ENCODE results near the gene ITIH3. TPM values are rescaled to one million over a fixed set of nuclear protein-coding genes. Genes with fewer than 3 reads are reported as not detected.
A peak's percentile ranks its signal among the peaks of the same experiment; 100 is the strongest.

The ITIH3 gene
- total RNA-seq, 1 donor from 2014 or later = 22.0 TPM

DNA sequence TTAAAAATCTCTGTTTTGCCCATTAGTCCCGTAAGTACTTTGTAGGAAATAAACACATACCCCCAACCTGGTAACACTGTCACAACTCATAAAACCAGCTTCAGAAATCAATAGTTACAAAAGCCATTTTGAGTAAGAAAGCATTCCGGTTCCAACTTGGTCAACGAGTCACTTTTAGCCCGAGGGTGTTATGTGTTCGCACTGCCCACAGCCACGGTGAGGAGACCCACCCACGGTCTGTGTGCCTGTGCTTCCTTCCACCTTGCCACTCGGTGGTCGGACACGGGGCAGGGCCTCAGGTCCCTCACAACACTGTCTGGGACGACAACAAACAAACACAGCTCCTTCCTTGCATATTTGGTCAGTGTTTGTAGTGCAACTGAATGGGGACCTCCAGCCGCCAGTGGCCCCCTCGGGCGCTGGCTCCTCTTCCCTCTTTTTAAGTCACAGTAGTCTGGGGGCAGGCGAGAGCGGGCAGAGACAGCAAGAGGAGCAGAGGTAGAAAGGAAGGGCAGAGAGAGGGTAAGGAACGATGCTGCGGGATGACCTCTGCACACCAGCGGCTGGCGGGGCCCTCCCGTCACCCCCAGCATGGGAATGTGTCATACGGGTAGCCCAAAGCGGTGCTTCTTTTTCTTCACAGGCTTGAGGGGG, 45.4 kb downstream of the ITIH3 start:
- ATAC-seq (no peak), DNase-seq (ENCODE audit: low spot score) (no peak)
- intact Hi-C loops (cut with DNase I) = no loop called here

DNA sequence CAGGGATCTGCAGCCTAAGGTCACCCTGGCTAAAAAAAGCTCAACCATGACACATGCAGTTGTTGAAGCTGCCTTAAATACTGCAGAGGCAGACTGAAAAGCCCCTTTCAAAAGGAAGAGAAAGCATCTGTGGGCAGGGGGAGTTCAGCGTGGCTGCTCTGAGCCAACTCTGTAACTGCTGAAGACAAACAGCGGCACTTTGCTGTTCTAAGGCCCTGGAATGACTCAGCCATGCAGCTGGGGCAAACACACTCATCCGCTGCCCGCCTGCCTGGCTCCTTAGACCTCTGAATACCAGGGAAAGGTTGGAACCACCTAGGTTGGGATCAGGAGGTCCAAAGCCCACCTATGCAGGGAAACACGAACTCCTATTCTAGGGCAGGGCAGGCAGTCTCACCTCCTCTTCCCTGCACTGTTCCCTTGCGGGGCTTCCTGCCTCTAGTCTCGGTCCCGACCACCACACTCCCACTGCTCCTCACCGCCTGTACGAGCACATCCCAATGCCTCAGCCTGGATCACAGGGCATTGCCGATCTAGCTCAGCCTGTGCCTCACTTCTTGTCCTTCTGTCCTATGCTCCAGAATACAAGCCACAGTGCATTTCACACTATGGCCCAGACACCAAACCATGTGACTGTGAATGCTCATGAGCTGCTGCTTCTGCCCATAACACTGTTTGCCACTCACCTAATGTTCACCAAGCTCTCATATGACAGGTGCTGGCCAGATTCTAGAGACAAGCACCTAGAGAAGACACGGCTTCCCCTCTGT, 46.8 kb downstream of the ITIH3 start:
- ATAC-seq (no peak), DNase-seq (ENCODE audit: low spot score) (no peak)
- intact Hi-C loops (cut with DNase I) = no loop called here

DNA sequence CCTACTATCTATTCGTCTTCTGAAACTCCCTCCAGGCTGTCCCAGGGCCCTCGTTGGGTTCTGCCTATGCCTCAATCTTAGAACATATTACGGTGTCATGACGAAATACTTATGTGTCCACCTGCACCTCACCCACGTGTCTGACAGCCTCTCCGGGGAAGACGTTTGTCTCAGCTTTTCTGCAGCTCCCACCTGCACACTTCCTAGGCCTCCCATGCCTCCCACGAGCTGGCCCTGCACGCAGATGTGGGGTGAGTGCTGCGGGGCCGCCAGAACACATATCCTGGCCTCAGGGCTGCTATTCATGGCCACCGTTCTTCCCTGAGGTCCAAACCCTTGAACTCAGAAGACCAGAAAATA, 47.4 kb downstream of the ITIH3 start:
- no peak for DNase-seq (ENCODE audit: low spot score)
- ATAC-seq = no peak
- intact Hi-C loops (cut with DNase I) = no loop called here

DNA sequence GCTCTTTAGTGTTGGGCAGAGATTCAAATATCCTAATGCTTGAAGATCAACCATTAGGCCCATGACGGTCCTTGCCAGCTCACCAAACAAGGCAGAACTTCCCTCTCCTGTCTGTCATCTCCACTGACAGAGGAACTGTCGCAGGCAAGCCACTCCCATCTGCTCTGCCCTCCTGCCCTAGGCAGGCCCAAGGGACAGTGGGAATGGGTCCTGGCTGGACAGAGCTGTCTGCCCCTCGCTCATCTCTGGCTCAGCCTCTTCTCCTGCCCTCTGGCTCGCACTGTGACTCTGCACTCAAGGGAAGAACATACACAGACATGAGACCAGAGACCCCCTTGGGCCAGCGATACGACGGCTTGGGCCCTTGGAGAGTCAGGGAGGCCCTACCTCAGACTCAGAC, 47.8 kb downstream of the ITIH3 start:
- intact Hi-C loops (cut with DNase I) = no loop called here
- no peak for ATAC-seq
- DNase-seq (ENCODE audit: low spot score) = no peak

DNA sequence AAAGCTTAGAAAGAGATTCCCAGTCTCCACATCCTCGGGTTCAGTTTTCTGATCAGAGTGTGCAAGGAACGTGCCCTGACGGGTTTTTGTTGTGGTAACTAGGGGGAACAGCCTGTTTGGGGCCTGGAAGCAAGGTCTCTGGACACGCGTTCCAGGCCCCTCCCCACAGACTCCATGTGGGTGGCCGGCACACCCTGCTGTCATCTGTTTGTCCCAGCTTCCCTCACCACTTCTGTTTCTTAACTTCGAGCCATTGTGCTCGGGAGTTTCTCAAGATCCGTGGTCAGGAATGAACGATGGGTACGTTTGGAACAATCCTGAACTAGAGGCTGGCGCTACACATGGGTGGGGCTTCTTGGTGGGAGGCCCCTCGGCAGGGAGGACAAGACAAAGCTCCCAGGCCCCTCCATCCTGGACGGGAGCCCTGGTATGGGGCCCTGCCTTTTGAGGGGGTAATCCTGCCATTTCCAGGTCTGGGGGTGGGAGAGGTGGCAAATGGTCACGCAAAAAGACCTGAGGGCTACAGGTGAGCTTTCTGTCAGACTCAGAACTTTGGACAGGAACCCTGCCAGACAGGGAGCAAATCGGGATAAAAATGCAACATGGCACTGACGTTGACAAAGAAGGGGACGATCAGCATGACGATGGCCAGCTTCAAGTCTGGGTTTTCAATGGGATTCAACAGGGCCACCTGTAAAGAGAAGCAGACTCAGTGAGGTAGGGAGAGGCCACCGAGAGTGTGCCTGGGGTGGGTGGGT, 48.7 kb downstream of the ITIH3 start:
- ATAC-seq (peak; percentile 26), DNase-seq (ENCODE audit: low spot score) (no peak)
- intact Hi-C loops (cut with DNase I) = no loop called here

DNA sequence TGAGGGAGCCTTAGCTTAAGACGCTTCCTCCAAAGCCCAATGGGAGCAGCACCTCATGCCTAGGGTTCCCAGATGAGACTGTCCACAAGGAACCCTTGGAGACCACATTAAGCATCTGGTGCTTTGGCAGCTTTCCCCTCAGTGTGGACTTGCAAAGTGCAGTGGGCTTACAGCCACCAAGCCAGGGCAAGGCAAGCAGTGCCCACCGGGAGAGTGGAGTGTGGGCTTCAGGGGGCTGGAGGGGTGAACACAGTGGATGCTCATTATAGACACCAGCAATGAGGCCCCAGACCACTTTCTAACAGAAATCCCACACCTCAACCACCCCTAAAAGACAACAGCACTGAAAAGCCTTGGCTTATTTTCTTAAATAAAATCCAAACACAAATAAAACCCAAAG, 49.3 kb downstream of the ITIH3 start:
- ATAC-seq (no peak), DNase-seq (ENCODE audit: low spot score) (no peak)
- intact Hi-C loops (cut with DNase I) = no loop called here

DNA sequence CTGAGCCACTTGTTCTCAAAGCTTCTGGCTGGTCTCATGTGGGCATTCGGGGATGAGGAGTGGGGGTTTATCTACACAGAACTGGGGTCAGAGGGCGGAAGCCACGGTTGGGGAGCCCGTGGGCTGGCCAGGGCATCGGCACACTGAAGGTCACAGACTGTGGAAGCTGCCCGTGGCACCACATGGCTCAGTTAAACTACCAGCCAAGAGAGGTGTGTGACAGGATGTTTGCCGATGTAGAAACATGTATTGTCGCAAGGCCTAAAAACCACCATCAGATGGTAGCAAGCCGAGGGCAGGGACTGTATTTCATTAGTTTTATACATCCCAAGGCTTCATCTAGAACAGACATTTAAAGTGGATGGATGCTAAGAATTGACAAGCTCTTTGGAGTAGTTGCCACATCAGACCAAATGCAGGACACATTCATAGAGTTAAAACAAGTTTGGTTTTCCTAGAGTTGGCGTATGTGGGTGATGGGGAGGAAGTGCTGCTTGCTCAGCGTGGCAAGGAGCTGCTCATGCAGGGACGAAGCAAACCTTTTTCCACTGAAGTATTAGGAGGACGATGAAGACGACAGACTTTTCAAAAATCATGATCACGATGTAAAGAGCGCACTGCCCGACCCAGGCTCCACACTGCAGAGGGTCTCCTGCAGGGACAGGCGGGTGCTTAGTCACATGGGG, 49.8 kb downstream of the ITIH3 start:
- intact Hi-C loops (cut with DNase I) = no loop called here
- ATAC-seq = no peak
- DNase-seq (ENCODE audit: low spot score) = no peak

DNA sequence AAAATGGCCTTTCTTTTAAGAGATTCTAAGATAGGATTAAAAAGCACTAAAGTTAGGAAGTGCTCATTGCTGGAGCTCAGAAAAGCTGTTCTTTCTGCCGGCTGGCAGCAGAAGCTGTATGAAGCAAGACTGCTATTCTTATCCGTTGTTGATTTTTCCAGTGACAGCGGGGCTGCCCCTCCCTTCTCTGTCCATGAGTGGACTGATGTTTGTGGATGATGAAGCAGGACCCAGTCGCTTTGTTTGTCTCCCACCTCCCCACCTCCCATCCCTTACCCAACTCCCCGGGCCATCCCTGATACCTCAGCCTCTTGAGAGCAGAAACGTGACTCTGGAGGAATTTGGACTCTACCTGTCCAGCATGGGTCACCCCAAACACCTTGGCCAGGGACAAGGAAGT, 50.6 kb downstream of the ITIH3 start:
- intact Hi-C loops (cut with DNase I) = no loop called here
- DNase-seq (ENCODE audit: low spot score) (peak; percentile 71), ATAC-seq (peak; percentile 86)

DNA sequence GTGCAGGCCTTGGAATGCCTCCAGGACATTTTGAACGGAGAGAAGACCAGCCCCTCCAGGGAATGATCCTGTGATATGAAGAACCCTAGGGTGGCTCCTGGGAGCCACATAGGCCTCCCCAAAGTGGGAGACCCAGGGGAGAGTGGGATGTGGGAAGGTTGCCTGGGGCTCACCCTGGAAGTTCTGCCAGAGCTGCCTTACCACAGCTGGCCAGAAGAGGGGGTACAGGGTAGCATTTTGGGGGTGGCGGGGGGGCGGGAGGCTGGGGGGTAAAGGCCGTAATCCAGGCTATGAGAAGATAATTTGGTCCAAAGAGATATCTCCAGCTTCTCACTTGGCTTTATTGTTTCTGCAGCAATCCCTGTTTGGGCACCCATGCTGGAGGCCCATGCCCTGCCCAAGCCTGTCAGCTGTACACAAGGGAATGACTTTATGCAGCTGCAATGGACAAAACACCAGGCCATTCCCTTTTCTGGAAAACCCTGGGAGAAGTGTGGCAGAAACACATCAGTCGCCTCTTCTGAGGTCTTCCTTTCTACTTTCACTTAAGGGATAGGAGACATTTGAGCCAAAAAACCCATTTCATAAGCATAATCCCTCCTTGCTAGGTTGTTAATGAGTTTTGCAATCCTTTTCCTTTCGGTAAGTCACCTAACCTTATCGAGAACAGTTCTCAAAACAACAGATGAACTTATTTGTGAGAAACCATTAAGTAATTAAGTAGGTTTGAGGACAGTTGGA, 51.3 kb downstream of the ITIH3 start:
- ATAC-seq (peak; percentile 5), DNase-seq (ENCODE audit: low spot score) (no peak)
- intact Hi-C loops (cut with DNase I) = no loop called here

DNA sequence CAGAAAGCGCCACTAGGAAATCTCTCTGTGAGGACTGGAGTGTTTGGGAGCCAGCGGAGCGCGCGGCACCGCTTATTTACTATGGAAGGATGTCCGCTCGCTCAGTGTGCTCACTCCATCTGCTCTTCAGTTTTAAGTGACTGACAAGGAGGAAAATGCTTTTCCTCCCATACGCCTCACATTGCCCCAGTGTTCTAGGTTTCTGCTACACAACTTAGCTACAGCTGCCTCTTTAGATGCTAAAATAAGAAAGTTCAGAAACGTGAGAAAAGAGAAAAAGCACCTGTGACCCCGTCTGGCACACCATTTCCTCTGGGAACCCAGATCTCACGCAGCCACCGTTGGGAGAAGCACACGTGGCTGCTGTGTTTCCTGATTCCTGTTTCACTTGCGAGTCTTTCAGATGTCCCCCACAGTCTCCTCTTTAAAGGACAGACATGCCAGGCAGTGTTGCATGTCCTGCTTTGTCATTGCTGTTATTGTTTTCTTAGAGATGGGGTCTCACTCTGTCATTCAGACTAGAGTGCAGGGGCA, 51.9 kb downstream of the ITIH3 start:
- intact Hi-C loops (cut with DNase I) = no loop called here
- ATAC-seq = no peak
- DNase-seq (ENCODE audit: low spot score) = no peak

DNA sequence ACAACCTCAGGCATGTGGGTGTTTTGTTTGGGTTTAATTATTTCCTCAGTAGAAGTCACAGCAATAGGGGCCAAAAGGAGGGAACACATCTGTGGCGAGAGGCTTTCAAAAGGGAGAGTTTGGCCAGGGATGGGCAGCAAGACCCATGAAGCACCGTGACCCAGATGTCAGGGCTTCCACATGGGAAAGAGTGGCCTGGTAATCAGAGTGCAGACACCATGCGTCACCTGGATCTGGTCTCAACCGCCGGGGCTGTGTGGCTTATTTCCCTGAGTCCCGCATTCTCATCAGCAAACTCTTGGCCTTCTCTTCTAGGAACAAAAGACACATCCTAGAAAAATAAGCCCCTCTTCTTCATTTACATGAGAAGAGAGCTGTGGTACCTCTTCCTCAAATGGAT, 52.6 kb downstream of the ITIH3 start:
- intact Hi-C loops (cut with DNase I) = no loop called here
- ATAC-seq (no peak), DNase-seq (ENCODE audit: low spot score) (no peak)

DNA sequence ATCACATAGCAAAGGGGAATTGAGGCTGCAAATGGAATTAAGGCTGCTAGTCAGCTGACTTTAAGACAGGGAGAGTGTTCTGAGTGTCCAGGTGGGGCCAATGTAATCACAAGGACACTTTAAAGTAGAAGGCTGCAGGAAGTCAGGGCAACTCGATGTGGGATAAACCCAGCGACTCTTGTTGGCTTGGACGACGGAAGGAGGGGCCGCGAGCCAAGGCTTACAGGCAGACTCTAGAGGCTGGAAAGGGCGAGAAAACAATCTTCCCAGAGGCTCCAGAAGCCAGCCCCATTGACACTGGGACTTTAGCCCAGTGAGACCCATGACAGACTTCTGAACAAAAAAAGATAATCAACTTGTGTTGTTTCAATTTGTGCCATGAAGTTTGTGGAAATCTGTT, 53.1 kb downstream of the ITIH3 start:
- DNase-seq (ENCODE audit: low spot score) (no peak), ATAC-seq (no peak)
- intact Hi-C loops (cut with DNase I) = no loop called here

DNA sequence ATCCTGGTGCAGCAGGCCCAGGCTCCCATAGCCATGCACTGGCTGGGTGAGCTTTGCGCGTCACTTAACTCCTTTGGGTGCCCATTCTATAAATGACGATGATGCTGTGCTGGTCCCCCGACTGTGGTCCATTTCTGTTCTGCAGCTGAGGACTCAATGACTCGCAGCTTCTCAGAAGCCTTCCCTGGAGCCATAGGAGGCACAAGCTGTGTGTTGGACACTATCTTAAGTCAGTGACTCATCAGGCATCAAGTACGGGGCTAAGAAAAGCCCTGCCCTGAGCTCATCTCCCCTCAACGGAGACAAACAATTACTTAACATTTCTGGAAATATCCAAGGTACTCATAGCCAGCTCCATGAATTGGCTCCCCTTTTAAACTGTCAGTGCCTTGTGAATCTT, 54.0 kb downstream of the ITIH3 start:
- intact Hi-C loops (cut with DNase I) = no loop called here
- no peak for DNase-seq (ENCODE audit: low spot score)
- ATAC-seq = peak; percentile 83

DNA sequence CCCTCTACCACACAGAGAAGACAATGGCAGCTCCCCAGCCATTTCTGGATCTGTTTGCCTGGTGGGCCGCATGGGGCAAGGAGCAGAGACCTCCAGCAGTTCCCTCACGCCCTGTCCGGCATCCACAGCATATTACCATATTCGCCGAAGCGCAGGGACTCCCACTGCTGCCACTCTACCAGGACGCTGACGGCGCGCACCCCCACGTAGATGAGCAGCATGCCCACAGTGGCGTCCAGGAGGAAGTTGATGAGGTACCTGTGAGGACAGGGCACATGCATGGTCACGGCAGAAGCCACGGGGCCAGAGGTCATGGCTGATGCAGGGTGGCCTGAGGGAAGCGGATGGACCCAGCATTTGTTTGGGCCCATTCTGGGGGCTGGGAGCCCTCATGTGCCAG, 55.1 kb downstream of the ITIH3 start:
- no peak for ATAC-seq
- DNase-seq (ENCODE audit: low spot score) = no peak
- intact Hi-C loops (cut with DNase I) = no loop called here

DNA sequence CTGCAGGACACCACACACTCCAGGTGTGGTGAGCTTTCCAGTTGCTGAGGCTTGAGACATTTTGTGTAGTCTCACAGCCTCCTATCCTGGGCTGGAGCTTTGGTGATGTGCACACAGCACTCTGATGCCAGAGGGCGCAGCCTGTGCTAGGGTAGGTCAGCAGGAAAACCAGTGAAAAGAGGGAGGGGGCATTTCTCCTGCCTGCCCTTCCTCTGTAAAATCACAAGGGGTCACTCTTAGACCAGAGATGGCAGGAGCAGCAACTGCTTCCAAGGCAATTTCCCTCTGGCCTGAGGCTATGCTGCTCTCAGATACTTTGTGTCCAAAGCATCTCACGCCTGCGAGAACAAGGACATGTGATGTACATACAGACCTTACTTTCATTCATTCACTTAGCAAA, 56.8 kb downstream of the ITIH3 start:
- DNase-seq (ENCODE audit: low spot score) = no peak
- ATAC-seq = peak; percentile 21
- intact Hi-C loops (cut with DNase I) = no loop called here

DNA sequence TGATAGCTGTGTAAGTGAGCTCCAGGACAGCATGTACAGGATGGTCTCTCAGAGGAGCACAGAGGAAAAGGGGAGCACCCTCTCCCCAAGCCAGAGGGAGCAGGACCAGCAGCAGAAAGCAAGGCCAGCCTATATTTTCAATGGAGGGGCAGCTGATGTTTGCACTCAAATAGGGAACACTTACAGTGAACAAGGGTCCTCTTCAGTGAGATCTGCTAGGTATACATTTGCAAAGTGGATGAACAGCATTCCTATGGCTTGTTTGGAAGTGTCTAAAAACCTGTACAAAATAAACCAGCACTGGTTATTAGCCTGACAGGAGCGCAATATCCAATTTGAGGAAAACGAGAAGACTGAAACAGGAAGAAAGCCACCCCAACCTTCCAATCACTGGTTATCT, 57.8 kb downstream of the ITIH3 start:
- ATAC-seq (no peak), DNase-seq (ENCODE audit: low spot score) (no peak)
- intact Hi-C loops (cut with DNase I) = no loop called here

DNA sequence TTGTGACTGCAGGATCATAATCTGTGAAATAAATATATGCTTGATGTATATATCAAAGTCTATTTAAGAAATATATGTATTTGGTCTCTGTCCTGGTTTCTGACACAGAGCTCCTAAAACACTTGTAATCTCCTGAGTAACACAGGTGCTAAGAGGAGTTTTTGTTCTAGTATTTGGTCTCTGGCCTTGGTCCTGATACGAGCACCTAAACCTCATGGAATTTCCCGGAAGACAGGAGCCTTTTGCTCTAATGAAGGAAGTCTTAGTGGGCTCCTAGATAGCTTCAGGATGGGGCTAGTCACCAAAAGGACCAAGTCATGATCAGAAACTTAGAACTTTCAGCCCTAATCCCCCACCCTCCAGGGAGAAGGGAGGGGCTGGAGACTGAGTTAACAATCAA, 59.4 kb downstream of the ITIH3 start:
- DNase-seq (ENCODE audit: low spot score) (no peak), ATAC-seq (no peak)
- intact Hi-C loops (cut with DNase I) = no loop called here

DNA sequence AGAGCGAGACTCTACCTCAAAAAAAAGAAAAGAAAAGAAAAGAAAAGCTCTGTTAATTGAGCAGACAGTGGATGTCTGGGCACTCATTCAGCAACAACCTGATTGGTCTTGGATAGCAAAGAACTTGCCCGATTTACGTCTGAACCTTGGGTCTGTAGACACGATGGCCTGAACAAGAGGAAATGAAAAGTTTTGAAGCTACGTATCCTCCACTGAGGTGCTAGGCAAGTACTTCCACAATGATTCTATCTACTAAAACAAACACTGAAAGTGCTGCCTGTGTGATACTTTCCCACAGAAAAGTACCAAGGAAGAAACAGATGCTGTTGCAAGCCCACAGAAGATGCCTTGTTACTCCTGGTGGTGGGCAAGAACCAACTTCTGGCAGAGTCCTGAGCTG, 62.1 kb downstream of the ITIH3 start:
- DNase-seq (ENCODE audit: low spot score) = no peak
- ATAC-seq = no peak
- intact Hi-C loops (cut with DNase I) = no loop called here

DNA sequence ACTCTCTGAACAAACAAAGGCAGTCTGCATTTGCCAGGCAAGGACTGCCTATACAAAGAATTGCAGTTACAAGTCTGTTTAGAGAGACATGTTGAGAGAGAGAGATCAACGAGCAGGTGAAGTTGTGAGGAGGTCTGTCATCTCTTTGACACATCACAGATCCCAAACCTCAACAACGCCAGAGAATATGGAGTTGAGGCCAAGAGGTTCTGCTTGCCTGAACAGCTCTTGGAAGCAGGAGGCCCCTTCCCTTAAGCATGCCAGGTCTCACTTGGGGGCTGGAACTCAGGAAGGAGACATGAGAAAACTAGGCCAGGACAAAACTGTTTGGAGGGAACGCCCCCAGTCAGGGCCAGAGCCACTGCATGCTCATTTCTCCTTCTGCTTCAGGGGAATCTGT, 62.5 kb downstream of the ITIH3 start:
- intact Hi-C loops (cut with DNase I) = no loop called here
- no peak for DNase-seq (ENCODE audit: low spot score)
- no peak for ATAC-seq

All from sciatic nerve (tissue), 2 donors.